AG09309 (cell line): ENCODE results near the gene SLC15A5.

Source experiments
- DNase-seq: peaks from one replicate; pipeline ENCODE4 v3.0.0-alpha.2; 2010; ENCODE audit warnings: low read depth
- H3K4me3 ChIP-seq: 2 replicates; pipeline ENCODE4 v1.5.1; 2011; ENCODE audit warnings: mild to moderate bottlenecking, low read depth, low read length, moderate library complexity; ENCODE audit not compliant: control insufficient read depth
- TF ChIP-seq, protein P1 (sequence below): IDR thresholded peaks from 2 replicates; pipeline ENCODE4 v1.5.1; 2011; ENCODE audit warnings: mild to moderate bottlenecking, low read depth, low read length, inconsistent platforms; ENCODE audit not compliant: insufficient read depth, control insufficient read depth; ENCODE audit errors: missing control alignments

SLC15A5 gene

DNA sequence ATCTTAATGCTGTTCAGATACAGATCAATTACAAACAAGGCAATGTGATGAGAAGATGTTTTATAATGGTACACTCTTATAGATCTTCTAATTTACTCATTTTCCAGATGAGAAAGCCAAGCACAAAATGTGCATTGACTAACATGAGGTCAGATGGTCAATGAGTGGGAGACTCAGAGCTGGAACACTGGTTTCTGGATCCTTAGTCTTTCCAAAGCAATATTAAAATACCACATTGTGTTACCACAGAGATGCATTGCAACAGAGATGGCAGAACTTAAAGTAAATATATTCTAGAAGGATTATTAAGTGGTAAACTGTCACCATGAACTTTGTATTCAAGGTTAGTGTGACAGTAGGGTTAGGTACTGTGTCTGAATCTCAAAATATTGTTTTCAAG is 113.6 kb downstream of the SLC15A5 start:
- TF ChIP-seq, protein P1, sequence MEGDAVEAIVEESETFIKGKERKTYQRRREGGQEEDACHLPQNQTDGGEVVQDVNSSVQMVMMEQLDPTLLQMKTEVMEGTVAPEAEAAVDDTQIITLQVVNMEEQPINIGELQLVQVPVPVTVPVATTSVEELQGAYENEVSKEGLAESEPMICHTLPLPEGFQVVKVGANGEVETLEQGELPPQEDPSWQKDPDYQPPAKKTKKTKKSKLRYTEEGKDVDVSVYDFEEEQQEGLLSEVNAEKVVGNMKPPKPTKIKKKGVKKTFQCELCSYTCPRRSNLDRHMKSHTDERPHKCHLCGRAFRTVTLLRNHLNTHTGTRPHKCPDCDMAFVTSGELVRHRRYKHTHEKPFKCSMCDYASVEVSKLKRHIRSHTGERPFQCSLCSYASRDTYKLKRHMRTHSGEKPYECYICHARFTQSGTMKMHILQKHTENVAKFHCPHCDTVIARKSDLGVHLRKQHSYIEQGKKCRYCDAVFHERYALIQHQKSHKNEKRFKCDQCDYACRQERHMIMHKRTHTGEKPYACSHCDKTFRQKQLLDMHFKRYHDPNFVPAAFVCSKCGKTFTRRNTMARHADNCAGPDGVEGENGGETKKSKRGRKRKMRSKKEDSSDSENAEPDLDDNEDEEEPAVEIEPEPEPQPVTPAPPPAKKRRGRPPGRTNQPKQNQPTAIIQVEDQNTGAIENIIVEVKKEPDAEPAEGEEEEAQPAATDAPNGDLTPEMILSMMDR: no peak
- no peak for DNase-seq
- no peak overlapping the region for H3K4me3 ChIP-seq

DNA sequence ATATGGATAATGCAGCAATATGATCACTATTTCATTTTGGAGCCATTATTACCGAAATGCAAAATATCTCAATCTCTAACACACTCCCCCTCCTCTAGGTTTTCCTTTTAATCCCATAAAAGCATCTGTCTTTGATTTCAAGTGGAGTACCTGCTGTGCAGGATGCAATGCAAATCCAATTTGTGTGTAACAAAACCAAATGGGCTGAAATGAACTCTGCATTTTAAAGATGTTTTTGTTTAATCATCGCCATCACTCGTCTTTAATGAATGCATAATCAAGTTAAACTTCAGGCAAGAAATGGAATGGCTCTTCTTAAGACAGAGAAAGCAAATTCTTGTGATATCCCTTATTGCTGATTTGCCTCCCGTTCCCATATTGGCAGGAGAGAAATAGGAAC is 114.3 kb downstream of the SLC15A5 start:
- DNase-seq: no peak
- H3K4me3 ChIP-seq: no peak overlapping the region
- TF ChIP-seq, protein P1: no peak

DNA sequence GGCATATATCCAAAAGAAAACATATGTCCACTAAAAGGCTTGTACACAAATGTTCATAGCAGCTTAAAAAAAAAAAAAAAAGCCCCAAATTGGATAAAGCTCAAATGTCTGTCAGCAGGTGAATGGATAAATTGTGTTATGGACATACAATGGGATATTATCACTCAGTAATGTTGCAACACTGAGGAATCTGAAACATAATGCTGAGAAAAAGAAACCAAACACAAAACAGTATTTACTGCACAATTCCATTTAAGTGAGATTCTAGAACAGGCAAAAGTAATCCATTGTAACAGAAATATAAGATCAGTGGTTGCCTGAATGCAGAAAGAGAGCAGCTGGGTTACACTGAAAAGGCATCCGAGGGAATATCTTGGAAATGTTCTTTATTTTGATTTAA is 117.9 kb downstream of the SLC15A5 start:
- DNase-seq: no peak
- no peak overlapping the region for H3K4me3 ChIP-seq
- TF ChIP-seq, protein P1: no peak

DNA sequence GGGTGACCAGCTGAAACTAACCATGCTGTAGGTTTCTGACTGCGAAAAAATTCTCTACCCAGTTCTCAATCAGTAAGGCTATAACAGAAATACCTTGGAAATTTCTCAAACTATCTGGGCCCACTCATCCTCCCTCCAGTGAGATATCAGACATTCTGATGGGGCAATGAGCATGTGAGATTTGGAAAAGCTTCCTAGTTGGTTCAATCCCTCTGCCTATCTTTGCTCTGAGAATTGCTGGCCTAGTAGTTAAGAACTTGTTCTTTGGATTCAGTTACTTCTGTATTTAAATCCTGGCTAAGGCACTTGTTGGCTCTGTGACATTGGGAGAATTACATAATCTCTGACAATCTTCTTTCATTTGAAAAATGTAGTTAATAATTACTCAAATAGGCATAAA is 119.4 kb downstream of the SLC15A5 start:
- no peak overlapping the region for H3K4me3 ChIP-seq
- DNase-seq: no peak
- TF ChIP-seq, protein P1: no peak

DNA sequence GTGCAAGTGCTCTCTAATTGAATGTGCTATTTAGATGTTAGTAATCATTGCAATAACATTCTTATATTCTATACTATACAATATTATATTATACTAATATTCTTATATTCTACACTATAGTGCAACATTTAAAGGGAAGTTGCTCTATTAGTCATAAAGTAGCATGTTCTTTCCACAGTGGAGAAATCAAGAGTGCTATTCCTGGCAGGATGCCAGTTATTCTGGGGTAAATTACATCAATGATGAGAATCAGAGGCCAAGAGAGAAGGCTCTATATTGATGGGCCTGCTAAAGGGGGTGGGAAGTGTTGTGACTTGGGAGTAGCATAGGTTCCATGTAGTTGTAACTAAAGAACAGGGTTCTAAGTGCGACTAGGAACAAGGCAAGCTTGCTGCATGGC is 121.5 kb downstream of the SLC15A5 start:
- TF ChIP-seq, protein P1: no peak
- DNase-seq: no peak
- H3K4me3 ChIP-seq: no peak overlapping the region

DNA sequence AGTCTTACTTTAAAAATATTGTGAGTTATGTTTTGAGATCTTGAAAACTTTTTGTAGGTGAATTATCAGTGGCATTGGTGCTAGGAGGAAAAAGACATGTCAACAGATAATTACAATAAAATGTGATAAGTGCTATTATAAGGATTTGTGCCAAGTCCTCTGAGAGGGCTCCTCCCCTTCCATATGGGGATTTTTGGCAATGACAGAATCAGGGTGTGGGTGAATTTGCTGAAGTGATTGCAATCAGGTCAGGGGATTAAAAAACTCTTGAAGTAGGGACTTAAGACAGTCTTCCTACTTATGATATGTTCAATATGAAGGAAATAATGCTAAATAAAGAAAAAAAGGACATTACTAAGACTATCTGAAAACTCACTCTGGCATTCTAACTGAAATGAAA is 122.5 kb downstream of the SLC15A5 start:
- TF ChIP-seq, protein P1: no peak
- H3K4me3 ChIP-seq: no peak overlapping the region
- no peak for DNase-seq
